Measurements from ENCODE around the gene SLFN12L. TPM values are rescaled to one million over a fixed set of nuclear protein-coding genes. Genes with fewer than 3 reads are reported as not detected.

SLFN12L gene
- total and polyA plus RNA-seq, 10 of the 15 experiments (the other 5 are each of a cell fraction or from before 2014, with no cell fraction given), result 1.0 to 21.3 (median 9.4) TPM

DNA sequence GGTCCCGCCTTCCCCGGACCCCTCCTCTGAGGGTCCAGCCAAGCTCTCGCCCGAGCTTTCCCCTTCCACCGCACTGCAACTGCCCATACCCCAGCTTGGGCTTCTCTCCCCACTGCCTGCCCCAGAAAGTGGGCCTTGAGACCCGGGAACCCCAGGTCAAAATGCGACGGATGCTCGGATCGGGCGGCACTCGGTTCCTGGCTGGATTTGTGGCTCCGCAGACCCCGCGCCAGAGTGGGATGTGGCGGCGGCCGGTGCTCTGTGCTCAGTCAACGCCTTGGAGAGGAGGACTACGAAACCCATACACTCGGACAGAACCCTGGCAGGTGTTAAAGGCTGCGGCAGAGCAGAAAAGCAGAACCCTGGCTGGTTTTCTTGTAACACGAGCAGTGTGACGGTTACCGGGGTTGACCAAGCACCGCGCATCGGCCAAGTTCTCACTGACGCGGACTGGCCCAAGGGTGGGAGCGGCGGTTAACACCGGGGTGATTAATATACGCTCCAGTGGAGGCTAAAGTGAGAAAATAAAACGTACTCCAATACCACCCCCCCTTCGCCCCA, 88.0 kb downstream of the SLFN12L start (continued):
- TF ChIP-seq, protein P1, sequence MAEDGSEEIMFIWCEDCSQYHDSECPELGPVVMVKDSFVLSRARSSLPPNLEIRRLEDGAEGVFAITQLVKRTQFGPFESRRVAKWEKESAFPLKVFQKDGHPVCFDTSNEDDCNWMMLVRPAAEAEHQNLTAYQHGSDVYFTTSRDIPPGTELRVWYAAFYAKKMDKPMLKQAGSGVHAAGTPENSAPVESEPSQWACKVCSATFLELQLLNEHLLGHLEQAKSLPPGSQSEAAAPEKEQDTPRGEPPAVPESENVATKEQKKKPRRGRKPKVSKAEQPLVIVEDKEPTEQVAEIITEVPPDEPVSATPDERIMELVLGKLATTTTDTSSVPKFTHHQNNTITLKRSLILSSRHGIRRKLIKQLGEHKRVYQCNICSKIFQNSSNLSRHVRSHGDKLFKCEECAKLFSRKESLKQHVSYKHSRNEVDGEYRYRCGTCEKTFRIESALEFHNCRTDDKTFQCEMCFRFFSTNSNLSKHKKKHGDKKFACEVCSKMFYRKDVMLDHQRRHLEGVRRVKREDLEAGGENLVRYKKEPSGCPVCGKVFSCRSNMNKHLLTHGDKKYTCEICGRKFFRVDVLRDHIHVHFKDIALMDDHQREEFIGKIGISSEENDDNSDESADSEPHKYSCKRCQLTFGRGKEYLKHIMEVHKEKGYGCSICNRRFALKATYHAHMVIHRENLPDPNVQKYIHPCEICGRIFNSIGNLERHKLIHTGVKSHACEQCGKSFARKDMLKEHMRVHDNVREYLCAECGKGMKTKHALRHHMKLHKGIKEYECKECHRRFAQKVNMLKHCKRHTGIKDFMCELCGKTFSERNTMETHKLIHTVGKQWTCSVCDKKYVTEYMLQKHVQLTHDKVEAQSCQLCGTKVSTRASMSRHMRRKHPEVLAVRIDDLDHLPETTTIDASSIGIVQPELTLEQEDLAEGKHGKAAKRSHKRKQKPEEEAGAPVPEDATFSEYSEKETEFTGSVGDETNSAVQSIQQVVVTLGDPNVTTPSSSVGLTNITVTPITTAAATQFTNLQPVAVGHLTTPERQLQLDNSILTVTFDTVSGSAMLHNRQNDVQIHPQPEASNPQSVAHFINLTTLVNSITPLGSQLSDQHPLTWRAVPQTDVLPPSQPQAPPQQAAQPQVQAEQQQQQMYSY (CRISPR knock-in tag; IDR thresholded peaks at IDR 0.05), result no peak
- TF ChIP-seq TCF3 (IDR thresholded peaks at IDR 0.05; ENCODE audit: borderline replicate concordance, insufficient read depth, low read depth, low read length) (no peak), POLR2A (IDR thresholded peaks at IDR 0.05; ENCODE audit: low read depth, low read length) (peak; percentile 63), ZNF274 (IDR thresholded peaks at IDR 0.05; ENCODE audit: insufficient read depth, insufficient read length) (no peak), SREBF2 (IDR thresholded peaks at IDR 0.05; ENCODE audit: low read length) (no peak), CEBPB (IDR thresholded peaks at IDR 0.05; ENCODE audit: borderline replicate concordance in 1 of 2, low read depth in 2 of 2, low read length in 2 of 2) (no peak), HDAC6 (IDR thresholded peaks at IDR 0.05; ENCODE audit: unreplicated experiment) (no peak), JUNB (IDR thresholded peaks at IDR 0.05) (no peak), IKZF2 (IDR thresholded peaks at IDR 0.05) (peak; percentile 67 to 74; a peak in 3 of 4 replicates), SMAD5 (IDR thresholded peaks at IDR 0.05; ENCODE audit: low read depth) (no peak), PML (IDR thresholded peaks at IDR 0.05; ENCODE audit: low read length) (no peak; the same call in 1 of the 2 replicates), HCFC1 (IDR thresholded peaks at IDR 0.05; ENCODE audit: low read length) (no peak), TCF7 (IDR thresholded peaks at IDR 0.05; ENCODE audit: borderline replicate concordance) (no peak), EZH2 (IDR thresholded peaks at IDR 0.05; ENCODE audit: borderline replicate concordance, control insufficient read depth, low read depth, low read length) (no peak), ZZZ3 (IDR thresholded peaks at IDR 0.05; ENCODE audit: control insufficient read depth, insufficient read length, low read depth) (no peak), SREBF1 (IDR thresholded peaks at IDR 0.05; ENCODE audit: low read length) (no peak), HDAC2 (IDR thresholded peaks at IDR 0.05) (no peak), TBL1XR1 (IDR thresholded peaks at IDR 0.05; ENCODE audit: low read depth, low read length) (no peak), ZNF207 (IDR thresholded peaks at IDR 0.05; ENCODE audit: borderline replicate concordance) (no peak), STAT1 (conservative IDR thresholded peaks at IDR 0.05) (no peak; the same call in 1 of the 2 replicates), EP300 (IDR thresholded peaks at IDR 0.05; ENCODE audit: borderline replicate concordance in 1 of 2, control insufficient read depth in 1 of 2, low read depth in 2 of 2, low read length in 2 of 2) (peak; percentile 48 to 80; a peak in 2 of 4 replicates)
- TF ChIP-seq, protein P2, sequence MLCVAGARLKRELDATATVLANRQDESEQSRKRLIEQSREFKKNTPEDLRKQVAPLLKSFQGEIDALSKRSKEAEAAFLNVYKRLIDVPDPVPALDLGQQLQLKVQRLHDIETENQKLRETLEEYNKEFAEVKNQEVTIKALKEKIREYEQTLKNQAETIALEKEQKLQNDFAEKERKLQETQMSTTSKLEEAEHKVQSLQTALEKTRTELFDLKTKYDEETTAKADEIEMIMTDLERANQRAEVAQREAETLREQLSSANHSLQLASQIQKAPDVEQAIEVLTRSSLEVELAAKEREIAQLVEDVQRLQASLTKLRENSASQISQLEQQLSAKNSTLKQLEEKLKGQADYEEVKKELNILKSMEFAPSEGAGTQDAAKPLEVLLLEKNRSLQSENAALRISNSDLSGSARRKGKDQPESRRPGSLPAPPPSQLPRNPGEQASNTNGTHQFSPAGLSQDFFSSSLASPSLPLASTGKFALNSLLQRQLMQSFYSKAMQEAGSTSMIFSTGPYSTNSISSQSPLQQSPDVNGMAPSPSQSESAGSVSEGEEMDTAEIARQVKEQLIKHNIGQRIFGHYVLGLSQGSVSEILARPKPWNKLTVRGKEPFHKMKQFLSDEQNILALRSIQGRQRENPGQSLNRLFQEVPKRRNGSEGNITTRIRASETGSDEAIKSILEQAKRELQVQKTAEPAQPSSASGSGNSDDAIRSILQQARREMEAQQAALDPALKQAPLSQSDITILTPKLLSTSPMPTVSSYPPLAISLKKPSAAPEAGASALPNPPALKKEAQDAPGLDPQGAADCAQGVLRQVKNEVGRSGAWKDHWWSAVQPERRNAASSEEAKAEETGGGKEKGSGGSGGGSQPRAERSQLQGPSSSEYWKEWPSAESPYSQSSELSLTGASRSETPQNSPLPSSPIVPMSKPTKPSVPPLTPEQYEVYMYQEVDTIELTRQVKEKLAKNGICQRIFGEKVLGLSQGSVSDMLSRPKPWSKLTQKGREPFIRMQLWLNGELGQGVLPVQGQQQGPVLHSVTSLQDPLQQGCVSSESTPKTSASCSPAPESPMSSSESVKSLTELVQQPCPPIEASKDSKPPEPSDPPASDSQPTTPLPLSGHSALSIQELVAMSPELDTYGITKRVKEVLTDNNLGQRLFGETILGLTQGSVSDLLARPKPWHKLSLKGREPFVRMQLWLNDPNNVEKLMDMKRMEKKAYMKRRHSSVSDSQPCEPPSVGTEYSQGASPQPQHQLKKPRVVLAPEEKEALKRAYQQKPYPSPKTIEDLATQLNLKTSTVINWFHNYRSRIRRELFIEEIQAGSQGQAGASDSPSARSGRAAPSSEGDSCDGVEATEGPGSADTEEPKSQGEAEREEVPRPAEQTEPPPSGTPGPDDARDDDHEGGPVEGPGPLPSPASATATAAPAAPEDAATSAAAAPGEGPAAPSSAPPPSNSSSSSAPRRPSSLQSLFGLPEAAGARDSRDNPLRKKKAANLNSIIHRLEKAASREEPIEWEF (IDR thresholded peaks at IDR 0.05; ENCODE audit: insufficient replicate concordance, low read depth, low read length), result no peak
- TF ChIP-seq, protein P3, sequence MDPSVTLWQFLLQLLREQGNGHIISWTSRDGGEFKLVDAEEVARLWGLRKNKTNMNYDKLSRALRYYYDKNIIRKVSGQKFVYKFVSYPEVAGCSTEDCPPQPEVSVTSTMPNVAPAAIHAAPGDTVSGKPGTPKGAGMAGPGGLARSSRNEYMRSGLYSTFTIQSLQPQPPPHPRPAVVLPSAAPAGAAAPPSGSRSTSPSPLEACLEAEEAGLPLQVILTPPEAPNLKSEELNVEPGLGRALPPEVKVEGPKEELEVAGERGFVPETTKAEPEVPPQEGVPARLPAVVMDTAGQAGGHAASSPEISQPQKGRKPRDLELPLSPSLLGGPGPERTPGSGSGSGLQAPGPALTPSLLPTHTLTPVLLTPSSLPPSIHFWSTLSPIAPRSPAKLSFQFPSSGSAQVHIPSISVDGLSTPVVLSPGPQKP (IDR thresholded peaks at IDR 0.05; ENCODE audit: low read depth, low read length), result no peak

Data from GM12878 (cell line).